ENCODE results near the gene NBPF6.
"Not testable (repeated sequence)": the region's sequence is repeated elsewhere in the genome, so short reads cannot be mapped to it uniquely, and the experiment has no call there.

NBPF6 gene

GRCh38 chr1:108502624-108503023, 52.5 kb downstream of the NBPF6 start:
- no peak for DNase-seq

- DNase-seq = no peak
These were observed 53.1 kb downstream of the NBPF6 start for GRCh38 chr1:108503062-108503733.

DNA sequence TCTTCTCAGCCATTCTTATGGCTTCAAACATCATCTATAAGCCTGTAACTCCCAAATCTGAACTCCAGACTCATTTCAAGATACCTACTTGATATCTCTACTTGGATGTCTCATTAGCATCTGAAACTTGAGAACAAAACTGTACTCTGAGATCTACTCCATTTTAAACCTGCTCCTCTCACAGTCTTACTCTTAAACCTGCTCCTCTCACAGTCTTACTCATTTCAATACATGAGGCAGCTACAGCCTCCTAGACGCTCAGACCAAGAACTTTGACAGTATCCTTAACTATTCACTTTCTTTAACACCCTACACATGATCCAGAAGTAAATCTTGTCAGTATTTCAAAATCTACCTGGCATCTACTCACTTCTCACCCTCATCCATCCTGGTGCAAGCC, 54.3 kb downstream of the NBPF6 start:
- no peak for DNase-seq

DNA sequence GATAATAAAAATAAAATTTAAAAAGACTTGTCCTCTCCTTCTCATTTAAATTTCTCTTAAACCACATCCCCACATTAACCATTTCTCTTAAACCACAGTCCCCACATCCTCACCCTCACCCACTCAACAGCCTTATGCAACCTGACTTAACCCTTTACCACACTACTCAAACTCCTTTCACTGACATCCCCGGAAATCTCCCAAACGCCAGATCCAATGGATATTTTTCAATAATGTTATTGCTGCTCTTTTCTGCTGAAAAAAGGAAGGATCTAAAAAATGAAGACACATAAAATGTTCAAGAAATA, 55.6 kb downstream of the NBPF6 start:
- DNase-seq = no peak

DNA sequence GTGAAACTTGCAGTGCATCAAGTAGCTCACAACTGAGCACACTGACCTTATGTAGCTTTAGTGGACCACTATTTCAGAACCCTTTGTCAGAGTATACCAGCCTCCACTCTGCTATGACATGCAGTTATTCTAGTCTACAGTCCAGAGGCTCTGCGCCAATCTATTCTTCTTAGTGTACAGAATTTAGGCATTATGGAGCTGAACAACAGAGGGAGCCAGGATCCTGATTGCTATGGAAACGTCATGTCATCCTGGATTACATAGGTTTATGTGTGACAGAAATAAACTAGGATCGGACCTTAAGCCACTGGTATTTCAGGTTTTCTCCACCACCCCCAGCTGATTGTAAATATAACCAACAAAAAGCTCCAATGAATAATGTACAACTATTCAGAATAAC, 61.6 kb downstream of the NBPF6 start:
- DNase-seq = no peak

DNA sequence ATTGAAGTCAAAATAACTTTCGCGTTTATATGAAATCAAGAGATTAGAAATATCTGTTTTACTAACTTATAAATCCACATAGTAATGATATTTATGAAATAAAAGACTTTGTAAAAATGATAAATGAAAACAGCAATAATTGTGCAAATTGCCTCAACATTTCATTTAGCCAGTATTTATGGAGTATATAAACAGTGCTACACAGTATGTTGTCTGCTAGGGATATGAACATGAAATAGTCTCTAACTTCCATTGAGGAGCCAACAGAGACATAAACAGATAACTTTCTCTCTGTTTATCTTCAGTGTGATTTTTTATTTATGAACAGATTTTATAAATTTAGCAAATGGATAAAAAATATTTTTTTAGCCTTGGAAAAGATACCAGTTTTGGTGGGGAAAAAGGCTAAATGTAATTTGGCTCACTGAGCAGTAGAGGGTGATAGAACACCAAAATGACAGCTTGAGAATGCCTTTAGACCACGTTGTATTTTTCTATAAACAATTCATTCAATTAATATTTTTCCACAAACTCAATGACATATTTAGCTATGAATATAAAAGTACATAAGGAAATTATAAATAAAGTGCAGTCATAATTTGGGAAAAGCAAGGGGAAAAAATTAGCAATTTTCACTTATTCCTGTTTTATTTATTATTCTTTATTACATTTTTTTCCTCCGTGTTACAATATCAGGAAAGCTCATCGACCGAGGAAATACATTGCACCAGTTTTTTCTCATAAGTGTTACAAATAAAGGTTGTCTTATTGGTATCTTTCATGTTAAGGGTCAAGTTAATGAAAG, 62.3 kb downstream of the NBPF6 start:
- DNase-seq = peak; percentile 11

DNA sequence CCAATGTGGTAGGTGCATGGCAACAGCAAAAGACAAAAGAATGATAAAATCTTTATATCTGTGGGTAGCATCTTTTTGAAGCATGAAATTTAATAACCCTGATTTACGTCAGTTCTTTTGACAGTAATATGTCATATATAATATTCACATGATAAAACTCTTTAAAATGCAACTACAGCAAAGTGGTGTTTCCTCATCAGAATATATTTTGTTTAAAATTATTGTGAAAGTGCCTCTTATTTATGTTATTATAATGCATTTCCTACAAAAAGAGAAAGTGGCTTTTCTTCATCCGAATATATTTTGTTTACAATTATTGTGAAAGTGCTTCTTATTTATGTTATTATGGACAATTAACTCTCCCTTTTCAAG, 62.9 kb downstream of the NBPF6 start:
- no peak for DNase-seq

- not testable (repeated sequence) for DNase-seq
These were observed 63.8 kb downstream of the NBPF6 start for GRCh38 chr1:108513914-108514313.

DNA sequence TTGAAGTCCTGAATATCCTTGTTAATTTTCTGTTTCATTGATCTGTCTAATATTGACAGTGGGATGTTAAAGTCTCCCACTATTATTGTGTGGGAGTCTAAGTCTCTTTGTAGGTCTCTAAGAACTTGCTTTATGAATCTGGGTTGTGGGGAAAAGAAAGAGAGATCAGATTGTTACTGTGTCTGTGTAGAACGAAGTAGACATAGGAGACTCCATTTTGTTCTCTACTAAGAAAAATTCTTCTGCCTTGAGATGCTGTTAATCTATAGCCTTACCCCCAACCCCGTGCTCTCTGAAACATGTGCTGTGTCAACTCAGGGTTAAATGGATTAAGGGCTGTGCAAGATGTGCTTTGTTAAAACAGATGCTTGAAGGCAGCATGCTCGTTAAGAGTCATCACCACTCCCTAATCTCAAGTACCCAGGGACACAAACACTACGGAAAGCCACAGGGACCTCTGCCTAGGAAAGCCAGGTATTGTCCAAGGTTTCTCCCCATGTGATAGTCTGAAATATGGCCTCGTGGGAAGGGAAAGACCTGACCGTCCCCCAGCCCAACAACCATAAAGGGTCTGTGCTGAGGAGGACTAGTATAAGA, 67.3 kb downstream of the NBPF6 start:
- DNase-seq = not testable (repeated sequence)

Measured in NCI-H2029 treated with DMSO at 0.1 percent for 48 hours (cell line).